ENCODE results near the gene FAF1.

Gene FAF1

DNA sequence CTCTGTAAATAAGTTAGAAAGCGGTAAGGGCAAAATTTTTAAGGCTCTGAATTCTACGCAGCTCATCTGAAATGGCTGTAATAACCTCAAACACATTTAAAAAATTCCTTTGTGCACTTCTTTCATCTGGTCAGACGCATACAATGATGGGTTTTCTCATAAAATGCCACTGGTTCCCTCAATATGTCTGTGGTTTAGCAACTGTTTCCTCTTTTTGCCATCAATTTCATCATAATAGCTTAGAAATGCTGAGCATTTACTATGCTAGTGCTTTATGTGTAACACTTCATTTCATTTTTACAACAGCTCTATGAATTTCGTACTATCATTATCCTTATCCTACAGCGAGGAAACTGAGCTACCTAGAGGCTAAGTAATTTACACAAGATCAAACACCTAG lies 501.6 kb downstream of the FAF1 start:
- no peak for FAIRE-seq

DNA sequence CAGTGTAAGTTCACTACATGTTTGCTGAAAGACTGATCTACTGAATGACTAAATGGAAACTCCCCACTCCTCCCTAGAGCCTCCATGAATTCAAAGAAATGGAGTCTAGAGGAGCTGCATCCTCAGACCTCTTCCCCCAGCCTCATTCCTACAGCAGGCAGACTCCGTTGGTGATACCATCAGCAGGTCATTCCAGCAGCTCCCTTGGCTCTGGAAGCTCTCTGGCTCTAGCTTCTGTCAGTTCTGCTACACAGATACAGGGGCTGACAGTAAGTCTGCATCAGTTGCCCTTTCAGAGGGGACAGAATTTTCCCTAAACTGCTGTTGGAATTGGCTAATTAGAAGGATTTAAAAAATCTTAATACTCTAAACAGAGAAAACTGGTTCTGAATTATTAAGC lies 505.2 kb downstream of the FAF1 start:
- no peak for FAIRE-seq

- no peak for FAIRE-seq
Measured at GRCh38 chr1:50453266-50453665, 506.8 kb downstream of the FAF1 start.

- no peak for FAIRE-seq
Measured at GRCh38 chr1:50452700-50453099, 507.4 kb downstream of the FAF1 start.

DNA sequence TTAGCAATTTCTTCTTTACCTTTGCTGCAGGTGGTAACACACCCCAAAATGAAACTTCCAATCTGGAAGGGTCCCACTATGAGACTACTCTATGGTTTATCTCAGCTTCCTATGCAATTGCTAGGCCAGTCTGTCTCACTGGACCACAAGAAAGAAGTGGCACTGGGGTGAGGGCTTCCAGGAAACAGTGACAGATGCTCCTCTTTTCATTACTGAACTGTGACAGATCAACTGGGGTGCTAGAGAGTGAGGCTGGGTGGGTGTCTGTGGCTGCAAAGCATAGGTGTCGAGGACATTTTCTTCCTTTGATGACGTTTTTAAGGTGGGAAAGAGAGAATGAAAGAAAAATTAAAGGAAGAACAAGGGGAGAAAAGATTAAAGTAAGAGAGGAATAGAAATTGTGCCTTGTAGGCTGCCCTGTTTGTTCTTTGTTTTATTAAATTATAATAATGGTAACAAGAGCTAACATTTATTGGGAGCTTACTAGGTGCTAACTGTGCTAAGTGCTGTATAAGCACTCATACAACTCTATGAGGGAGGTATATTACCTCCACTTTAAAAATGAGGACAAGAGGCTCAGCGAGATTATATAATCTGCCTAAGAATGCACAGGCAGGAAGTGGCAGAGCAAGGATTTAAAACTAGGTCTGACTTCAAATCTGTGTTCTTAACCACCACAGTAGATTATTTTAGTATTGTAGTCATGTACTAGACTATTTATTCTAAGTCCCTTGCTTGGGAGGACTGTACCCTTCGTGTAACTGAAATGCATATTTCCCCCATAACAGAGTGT lies 509.0 kb downstream of the FAF1 start:
- no peak for FAIRE-seq

DNA sequence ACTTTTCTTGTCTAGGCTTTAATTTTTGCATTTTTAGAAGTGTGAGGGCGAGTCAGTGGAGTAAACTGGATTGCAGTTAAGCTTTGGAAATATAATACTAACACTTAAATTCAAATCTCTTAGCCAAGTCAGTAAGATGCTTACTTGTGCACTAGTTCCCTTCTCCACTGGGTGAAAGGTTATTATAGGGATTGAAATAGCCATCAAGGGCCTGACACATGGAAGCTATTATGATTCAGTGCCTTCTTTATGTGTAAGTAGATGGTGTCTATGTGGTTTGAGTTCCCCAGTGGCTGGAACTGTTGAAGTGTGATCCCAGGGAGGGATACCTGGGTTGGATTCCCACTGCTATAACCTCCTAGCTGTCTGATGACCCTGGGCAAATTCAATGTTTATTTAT lies 512.1 kb downstream of the FAF1 start:
- FAIRE-seq, result no peak

- FAIRE-seq, result no peak
Measured at GRCh38 chr1:50441183-50441582, 518.9 kb downstream of the FAF1 start.

GRCh38 chr1:50438945-50439344 lies 521.1 kb downstream of the FAF1 start:
- no peak for FAIRE-seq

DNA sequence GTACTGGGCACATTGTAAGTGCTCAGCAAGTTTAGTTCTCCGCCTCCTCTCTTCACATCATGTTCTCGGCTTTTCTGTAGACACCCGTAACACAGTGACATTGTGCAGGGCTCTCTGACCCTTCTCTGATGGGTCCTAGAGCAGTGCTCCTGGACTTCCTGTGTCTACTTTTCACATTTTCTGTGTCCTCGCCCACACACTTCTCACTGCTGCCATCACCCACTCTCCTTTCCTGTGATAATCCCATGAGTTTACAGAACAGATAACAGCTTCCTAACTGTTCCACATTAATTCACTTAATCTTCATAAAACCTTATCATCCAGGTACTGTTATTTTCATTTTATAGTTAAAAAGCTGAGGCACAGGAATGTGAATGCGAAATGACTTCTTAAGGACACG lies 523.6 kb downstream of the FAF1 start:
- FAIRE-seq, result no peak

GRCh38 chr1:50430010-50430405 lies 530.1 kb downstream of the FAF1 start:
- FAIRE-seq, result no peak

GRCh38 chr1:50427818-50428779 lies 532.0 kb downstream of the FAF1 start:
- no peak for FAIRE-seq

DNA sequence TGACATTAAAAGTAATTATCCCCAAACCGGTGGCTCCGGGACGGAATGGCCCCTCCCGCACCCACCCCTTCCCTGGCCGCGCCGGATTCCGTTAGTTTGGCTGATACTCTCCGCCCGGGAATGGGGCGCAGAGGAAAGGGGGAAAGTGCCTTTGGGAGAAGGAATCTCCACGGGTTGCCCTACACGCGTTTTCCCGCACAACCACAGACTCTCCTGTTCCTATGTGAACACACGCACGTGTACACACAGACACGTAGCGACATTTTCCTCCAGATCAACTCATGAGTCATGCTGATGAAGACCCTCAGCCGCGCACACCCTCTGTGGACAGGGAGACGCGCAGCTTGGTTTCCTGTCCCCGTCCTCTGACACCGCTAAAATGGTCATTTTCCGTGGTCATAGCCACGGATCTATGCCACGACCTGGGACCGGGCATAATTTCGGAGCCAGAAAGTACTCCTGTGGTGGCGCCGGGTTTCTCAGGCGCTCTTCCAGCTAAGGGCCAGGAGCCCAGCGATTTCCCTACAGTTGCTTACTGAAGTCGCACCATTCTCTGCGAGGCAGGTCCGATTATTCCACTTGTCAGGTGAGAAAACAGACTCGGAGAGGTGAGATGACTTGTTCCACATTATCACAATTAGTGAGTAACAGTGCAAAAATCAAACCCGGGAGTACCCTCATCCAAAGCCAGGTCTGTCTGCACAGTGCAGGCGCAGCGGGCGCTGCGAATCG lies 532.8 kb downstream of the FAF1 start:
- FAIRE-seq, result no peak

GRCh38 chr1:50426702-50427085 lies 533.4 kb downstream of the FAF1 start:
- no peak for FAIRE-seq

DNA sequence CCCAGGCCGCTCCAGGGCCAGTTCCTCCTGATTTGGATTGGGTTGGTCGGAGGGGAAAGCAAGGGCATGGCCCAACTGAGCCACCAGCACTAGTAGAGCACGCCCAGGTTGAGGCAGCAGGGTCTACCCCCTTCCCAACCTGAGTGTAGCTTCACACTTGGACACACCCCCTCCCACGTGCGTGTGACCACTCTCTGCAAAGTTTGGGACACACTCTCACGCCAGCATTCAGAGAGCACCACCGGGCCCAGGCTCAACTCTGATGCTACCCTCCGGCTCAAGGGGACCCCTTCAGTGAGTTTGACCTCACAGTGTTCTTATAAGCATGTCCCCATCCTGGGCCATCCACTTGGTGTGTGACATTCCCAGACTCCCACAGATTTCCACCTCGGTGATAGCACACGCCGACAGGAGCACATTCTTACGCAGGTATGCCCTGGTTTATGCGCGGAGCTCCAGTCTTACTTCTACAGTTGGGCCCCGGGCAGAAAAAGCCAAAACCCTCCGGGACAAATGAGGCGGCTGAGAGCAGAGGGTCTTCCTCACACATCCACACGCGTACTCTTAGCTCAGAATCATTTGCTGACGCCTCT lies 533.9 kb downstream of the FAF1 start:
- no peak for FAIRE-seq

DNA sequence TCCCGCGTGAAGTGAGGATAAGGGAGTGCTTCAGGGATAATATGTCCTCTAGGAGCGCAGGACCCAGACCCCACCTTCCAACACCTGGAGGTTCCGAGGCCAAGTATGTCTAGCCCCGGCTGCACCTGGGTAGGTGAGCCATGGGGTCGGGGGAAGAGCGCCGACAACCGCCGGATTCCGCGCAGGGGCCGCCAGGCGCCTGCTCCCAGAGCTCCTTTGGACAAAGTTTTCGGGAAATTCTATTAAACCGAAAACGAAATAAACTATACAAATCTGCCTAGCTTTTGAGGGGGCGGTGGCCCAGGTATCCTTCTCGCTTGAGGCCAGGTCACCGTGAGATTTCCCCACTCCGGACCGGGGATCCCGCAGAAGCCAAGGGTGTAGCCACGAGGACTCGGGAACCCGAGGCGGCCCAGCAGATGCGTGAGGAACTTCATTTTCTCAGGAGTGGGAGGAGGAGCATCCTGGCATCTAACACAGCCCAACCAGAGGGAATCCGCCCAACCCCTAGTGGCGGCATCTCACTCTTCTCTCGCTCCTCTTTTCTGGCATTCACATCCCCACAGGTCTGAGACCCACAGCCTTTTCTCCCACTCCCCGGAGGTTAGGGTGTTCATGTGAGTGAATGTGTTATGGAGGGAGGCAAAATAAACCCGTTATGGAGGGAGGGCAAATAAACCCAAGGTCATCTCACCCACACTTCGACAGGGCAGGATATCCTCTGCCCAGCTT lies 534.5 kb downstream of the FAF1 start:
- no peak for FAIRE-seq

DNA sequence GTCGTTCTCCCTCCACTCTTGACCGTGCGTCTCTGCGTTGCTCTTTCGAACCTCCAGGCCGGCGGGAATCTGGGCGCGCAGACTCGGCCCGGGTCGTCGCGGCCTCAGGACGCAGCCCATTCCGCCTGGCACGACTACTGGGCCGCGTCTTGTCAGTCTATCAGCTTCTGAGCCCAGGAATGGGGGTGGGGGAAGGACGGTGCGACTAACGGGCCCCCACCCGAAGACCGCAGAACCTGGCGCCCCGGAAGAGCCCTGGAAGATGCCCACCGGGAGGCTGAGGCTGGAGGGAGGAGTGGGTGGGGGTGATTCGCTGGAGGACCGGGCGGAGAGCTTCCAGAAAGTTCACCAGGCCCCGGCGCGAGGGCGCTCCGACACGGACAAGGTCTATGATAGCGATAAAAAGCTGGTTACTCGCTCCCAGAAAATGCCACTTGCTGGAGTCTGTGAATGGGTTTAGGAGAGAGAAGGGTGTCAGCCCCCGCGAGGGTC lies 535.1 kb downstream of the FAF1 start:
- no peak for FAIRE-seq

DNA sequence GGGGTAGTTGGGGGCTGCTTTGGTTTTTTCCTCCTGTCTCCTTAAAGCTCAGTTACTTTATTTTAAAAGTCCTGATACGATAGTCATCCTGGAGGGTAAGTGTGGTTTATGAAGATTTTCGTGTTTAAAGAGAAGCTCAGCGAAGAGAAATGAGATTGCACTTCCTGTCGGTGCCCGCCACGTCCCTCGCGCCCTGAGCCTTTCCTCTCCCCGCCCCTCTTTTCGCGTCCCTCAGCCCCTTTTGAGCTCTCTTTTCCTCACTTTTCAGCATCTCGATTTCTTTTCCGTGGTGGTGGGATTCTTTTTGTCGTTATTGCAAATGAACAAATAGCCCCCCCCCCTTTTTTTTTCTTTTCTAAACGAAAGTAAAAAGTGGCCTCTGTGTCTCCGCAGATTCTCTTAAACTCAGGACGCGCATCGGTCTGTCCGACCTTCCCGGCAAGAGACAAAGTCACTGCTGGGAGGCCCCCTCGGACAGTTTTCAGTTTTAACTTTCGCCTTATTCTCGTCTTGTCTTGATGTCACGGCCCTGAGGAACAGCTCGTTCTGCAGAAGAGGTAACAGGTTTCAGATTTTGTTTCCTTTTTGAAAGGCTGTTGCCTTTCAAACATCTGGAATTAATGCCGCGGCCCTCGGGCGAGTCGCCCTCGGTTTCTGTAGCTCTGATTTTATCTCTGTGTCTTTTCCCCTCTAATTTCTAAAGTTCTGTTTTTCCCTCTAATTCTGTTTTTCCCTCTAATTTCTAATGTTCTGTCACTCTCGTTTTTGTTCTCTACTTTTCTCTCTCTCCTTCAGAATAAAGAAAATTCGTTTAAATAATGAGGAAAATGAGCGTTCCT lies 535.8 kb downstream of the FAF1 start:
- FAIRE-seq, result no peak

DNA sequence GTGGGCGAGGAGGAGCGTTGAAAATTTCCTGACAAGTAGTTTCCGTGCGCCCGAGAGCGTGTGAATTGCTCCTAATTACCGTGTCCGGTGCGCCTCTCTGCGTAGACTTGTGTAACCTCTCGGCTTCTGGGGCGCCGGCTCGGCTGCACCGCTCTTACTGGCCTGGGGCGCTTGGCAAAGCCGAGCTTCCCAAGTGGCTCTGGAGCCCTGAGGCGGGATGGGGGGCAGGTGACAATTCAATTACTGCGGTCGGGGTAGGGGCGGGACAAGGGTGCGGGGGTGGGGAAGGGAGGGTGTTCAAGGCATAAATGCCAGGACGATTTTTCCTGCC lies 536.4 kb downstream of the FAF1 start:
- FAIRE-seq, result no peak

DNA sequence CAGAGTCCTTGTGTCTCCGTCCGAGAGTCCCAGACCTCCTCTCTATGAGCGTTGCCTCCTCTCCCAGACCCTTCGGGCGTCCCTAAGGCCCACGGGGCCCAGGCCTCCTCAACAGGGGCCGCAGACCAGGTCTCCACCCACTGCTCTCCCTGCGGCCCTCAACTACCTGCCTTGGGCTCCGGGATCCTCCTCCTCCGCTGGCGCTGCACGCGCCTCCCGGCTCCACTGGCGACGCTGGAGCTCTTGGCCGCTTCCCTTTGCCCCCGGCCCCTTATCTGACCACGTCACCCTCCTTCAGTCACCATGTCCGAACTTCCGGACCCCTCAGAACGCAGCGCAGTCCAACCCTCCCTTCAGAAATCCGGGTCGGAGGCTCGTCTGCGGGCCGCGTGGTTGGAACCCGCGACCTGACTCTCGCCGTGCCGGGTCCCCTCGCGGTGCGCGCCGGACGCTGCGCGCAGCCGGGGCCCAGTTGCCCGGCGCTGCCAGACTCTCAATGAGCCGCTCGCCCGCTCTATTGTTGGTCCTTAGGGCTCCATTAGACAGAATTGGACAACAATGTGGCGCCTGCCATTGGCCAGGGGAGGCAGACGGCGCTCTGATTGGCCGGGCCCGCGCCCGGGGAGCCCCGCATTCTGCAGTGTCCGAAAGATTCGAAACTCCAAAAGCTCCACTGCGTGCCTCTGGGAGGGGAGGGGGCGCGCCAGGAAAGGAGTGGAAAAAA lies 537.0 kb downstream of the FAF1 start, which contains the start of gene DMRTA2:
Gene DMRTA2 (minus strand): TSS at position 498 of the 724 bp plus-strand sequence. CDS start 1,907 bp downstream, outside the sequence.
- no peak for FAIRE-seq

GRCh38 chr1:50422675-50422945 lies 537.5 kb downstream of the FAF1 start:
- no peak for FAIRE-seq
